K562 (cell line): ENCODE measurements around the gene ZBTB47. TPM values are rescaled to one million over a fixed set of nuclear protein-coding genes. Genes with fewer than 3 reads are reported as not detected.

ENCODE experiments used
- BHLHE40 ChIP-seq: IDR thresholded peaks from 2 replicates; pipeline ENCODE4 v1.6.1; 2011; ENCODE audit warnings: low read length, improper control_type of control experiment
- CC2D1A ChIP-seq: fragments of 450-650 bp; IDR thresholded peaks from 2 replicates; pipeline ENCODE4 v1.6.1; 2017; ENCODE audit warnings: mild to moderate bottlenecking
- CTBP1 ChIP-seq: fragments of 450-650 bp; IDR thresholded peaks from 2 replicates; pipeline ENCODE4 v1.6.1; 2016; ENCODE audit warnings: borderline replicate concordance
- GATAD2B ChIP-seq: fragments of 450-650 bp; IDR thresholded peaks from 2 replicates; pipeline ENCODE4 v1.6.1; 2017; ENCODE audit warnings: mild to moderate bottlenecking, borderline replicate concordance
- HNRNPLL ChIP-seq: fragments of 200-400 bp; formaldehyde crosslinking; IDR thresholded peaks from 2 replicates; pipeline ENCODE4 v1.6.1; 2017; ENCODE audit warnings: low read length, low read depth, mild to moderate bottlenecking; ENCODE audit not compliant: poor library complexity, severe bottlenecking
- HSF4 ChIP-seq: fragments of 250-450 bp; sonication (Bioruptor Pico); IDR thresholded peaks from 2 replicates; pipeline ENCODE4 v2.1.2; 2022; ENCODE audit warnings: mild to moderate bottlenecking, moderate library complexity, borderline replicate concordance
- IRF2 ChIP-seq: sonication (generic); formaldehyde crosslinking; IDR thresholded peaks from 2 replicates; pipeline ENCODE4 v1.8.1; 2022; ENCODE audit warnings: mild to moderate bottlenecking, missing genetic modification reagents
- MAFF ChIP-seq: IDR thresholded peaks from 2 replicates; pipeline ENCODE4 v1.6.1; 2012; ENCODE audit warnings: low read length, improper control_type of control experiment
- MEF2A ChIP-seq: IDR thresholded peaks from 2 replicates; pipeline ENCODE4 v1.6.1; 2011; ENCODE audit warnings: low read depth, mild to moderate bottlenecking, low read length, moderate library complexity; ENCODE audit not compliant: control insufficient read depth
- PTBP1 ChIP-seq: fragments of 200-400 bp; formaldehyde crosslinking; IDR thresholded peaks from 2 replicates; pipeline ENCODE4 v1.6.1; 2017; ENCODE audit warnings: low read depth, low read length
- TEAD2 ChIP-seq: fragments of 450-650 bp; IDR thresholded peaks from 2 replicates; pipeline ENCODE4 v1.6.1; 2016; ENCODE audit warnings: missing genetic modification characterization, control low read depth, missing compliant biosample characterization
- ZFPM2 ChIP-seq: fragments of 250-450 bp; sonication (Bioruptor Pico); IDR thresholded peaks from 2 replicates; pipeline ENCODE4 v1.5.1; 2022; ENCODE audit warnings: mild to moderate bottlenecking
- ZNF384 ChIP-seq: IDR thresholded peaks from 2 replicates; pipeline ENCODE4 v1.6.1; 2012; ENCODE audit warnings: low read depth, low read length, improper control_type of control experiment
- polyA plus RNA-seq, 8 experiments: library from polyadenylated mRNA; depleted of rRNA in 4 of 8; stranded (reverse) in 5 of 8; unstranded in 3 of 8; fragments of >200 nt; fragmentation: Nextera tagmentation in 2 of 8; fragmentation: Illumina TruSeq in 1 of 8; extraction: Ambion mirVana in 2 of 8; extraction: Trizol in 1 of 8; gene quantifications; 2 replicates each; pipeline versions ENCODE4 v1.2.1 to v1.2.3, GENCODE V29; 2011 to 2014; ENCODE audit warnings: inconsistent platforms in 1 of 8, missing spikeins in 1 of 8
- total RNA-seq, 7 experiments: library from RNA; depleted of rRNA in 6 of 7; stranded (reverse); fragments of >200 nt in 6 of 7; fragmentation: Illumina TruSeq in 2 of 7; extraction: Trizol in 2 of 7; gene quantifications; 2 replicates each; pipeline versions ENCODE4 v1.2.1 to v1.2.3, GENCODE V29; 2011 to 2021; ENCODE audit warnings: low replicate concordance in 1 of 7
- TF ChIP-seq, protein P1 (sequence below): fragments of 250-450 bp; sonication (Bioruptor Pico); IDR thresholded peaks from 2 replicates; pipeline ENCODE4 v1.9.0; 2021; ENCODE audit warnings: mild to moderate bottlenecking, inconsistent platforms
- TF ChIP-seq, protein P2 (sequence below): fragments of 200-600 bp; sonication (generic); IDR thresholded peaks from one replicate; pipeline ENCODE4 v1.6.1; 2012; ENCODE audit warnings: mild to moderate bottlenecking, low read depth, low read length, inconsistent platforms

ZBTB47 gene
- total and polyA plus RNA-seq, 9 of the 15 experiments (the other 6 are each of a cell fraction or from before 2014, with no cell fraction given) = 0.11 to 4.6 (median 1.7) TPM; not detected in 1

DNA sequence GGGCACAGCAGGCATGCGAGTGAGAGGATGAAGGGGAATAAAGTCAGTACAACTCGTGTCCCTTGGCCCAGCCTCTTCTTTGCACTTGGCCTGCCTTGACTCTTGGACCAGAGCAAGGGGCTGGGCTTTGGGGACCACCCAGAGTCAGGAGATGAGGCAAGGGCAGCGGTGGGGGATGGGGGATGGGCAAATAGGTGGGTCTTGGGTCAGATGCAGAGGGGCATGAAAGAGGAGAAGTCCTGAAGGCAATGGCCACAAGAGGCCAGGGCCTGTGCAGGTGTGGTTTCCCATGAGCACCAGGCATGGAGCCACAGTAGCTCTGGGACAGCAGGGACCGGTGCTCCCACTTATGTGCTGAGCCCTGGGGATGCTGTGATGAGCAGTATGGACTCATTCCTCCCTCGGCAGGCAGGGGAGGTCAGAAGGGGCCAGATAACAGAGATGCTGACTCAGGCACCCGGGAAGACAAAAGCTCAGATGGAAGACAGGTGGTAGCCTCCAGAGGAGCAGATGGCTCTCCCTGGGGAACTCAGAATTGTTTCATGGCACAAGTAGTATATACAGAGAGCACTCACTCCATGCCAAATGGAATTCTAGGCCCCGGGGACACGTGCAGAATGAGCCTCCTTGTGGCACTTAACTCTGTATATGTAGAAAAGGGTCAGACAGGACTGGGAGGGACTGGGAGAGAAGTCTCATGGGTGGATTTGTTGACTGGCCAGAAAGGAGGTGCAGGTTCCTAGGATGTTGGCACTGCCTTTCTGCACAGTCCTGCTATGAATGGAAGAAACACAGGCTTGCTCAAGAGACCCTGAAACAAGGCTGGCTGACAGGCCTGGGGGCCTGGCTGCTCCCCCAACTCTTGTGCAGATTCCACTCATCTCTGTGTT lies 14.3 kb downstream of the ZBTB47 start (continued):
- TF ChIP-seq CTBP1 (0 out of 2 replicates have a peak, but pooled peaks have one; percentile 24), MEF2A (no peak), IRF2 (no peak), GATAD2B (no peak), HSF4 (CRISPR knock-in tag) (no peak), ZFPM2 (CRISPR knock-in tag) (no peak), MAFF (peak; percentile 68), CC2D1A (no peak), TEAD2 (tag) (no peak), HNRNPLL (no peak), ZNF384 (no peak), BHLHE40 (no peak), PTBP1 (no peak)
- TF ChIP-seq, protein P1, sequence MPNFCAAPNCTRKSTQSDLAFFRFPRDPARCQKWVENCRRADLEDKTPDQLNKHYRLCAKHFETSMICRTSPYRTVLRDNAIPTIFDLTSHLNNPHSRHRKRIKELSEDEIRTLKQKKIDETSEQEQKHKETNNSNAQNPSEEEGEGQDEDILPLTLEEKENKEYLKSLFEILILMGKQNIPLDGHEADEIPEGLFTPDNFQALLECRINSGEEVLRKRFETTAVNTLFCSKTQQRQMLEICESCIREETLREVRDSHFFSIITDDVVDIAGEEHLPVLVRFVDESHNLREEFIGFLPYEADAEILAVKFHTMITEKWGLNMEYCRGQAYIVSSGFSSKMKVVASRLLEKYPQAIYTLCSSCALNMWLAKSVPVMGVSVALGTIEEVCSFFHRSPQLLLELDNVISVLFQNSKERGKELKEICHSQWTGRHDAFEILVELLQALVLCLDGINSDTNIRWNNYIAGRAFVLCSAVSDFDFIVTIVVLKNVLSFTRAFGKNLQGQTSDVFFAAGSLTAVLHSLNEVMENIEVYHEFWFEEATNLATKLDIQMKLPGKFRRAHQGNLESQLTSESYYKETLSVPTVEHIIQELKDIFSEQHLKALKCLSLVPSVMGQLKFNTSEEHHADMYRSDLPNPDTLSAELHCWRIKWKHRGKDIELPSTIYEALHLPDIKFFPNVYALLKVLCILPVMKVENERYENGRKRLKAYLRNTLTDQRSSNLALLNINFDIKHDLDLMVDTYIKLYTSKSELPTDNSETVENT = no peak
- TF ChIP-seq, protein P2, sequence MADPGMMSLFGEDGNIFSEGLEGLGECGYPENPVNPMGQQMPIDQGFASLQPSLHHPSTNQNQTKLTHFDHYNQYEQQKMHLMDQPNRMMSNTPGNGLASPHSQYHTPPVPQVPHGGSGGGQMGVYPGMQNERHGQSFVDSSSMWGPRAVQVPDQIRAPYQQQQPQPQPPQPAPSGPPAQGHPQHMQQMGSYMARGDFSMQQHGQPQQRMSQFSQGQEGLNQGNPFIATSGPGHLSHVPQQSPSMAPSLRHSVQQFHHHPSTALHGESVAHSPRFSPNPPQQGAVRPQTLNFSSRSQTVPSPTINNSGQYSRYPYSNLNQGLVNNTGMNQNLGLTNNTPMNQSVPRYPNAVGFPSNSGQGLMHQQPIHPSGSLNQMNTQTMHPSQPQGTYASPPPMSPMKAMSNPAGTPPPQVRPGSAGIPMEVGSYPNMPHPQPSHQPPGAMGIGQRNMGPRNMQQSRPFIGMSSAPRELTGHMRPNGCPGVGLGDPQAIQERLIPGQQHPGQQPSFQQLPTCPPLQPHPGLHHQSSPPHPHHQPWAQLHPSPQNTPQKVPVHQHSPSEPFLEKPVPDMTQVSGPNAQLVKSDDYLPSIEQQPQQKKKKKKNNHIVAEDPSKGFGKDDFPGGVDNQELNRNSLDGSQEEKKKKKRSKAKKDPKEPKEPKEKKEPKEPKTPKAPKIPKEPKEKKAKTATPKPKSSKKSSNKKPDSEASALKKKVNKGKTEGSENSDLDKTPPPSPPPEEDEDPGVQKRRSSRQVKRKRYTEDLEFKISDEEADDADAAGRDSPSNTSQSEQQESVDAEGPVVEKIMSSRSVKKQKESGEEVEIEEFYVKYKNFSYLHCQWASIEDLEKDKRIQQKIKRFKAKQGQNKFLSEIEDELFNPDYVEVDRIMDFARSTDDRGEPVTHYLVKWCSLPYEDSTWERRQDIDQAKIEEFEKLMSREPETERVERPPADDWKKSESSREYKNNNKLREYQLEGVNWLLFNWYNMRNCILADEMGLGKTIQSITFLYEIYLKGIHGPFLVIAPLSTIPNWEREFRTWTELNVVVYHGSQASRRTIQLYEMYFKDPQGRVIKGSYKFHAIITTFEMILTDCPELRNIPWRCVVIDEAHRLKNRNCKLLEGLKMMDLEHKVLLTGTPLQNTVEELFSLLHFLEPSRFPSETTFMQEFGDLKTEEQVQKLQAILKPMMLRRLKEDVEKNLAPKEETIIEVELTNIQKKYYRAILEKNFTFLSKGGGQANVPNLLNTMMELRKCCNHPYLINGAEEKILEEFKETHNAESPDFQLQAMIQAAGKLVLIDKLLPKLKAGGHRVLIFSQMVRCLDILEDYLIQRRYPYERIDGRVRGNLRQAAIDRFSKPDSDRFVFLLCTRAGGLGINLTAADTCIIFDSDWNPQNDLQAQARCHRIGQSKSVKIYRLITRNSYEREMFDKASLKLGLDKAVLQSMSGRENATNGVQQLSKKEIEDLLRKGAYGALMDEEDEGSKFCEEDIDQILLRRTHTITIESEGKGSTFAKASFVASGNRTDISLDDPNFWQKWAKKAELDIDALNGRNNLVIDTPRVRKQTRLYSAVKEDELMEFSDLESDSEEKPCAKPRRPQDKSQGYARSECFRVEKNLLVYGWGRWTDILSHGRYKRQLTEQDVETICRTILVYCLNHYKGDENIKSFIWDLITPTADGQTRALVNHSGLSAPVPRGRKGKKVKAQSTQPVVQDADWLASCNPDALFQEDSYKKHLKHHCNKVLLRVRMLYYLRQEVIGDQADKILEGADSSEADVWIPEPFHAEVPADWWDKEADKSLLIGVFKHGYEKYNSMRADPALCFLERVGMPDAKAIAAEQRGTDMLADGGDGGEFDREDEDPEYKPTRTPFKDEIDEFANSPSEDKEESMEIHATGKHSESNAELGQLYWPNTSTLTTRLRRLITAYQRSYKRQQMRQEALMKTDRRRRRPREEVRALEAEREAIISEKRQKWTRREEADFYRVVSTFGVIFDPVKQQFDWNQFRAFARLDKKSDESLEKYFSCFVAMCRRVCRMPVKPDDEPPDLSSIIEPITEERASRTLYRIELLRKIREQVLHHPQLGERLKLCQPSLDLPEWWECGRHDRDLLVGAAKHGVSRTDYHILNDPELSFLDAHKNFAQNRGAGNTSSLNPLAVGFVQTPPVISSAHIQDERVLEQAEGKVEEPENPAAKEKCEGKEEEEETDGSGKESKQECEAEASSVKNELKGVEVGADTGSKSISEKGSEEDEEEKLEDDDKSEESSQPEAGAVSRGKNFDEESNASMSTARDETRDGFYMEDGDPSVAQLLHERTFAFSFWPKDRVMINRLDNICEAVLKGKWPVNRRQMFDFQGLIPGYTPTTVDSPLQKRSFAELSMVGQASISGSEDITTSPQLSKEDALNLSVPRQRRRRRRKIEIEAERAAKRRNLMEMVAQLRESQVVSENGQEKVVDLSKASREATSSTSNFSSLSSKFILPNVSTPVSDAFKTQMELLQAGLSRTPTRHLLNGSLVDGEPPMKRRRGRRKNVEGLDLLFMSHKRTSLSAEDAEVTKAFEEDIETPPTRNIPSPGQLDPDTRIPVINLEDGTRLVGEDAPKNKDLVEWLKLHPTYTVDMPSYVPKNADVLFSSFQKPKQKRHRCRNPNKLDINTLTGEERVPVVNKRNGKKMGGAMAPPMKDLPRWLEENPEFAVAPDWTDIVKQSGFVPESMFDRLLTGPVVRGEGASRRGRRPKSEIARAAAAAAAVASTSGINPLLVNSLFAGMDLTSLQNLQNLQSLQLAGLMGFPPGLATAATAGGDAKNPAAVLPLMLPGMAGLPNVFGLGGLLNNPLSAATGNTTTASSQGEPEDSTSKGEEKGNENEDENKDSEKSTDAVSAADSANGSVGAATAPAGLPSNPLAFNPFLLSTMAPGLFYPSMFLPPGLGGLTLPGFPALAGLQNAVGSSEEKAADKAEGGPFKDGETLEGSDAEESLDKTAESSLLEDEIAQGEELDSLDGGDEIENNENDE = no peak
